Activated CD4-positive, alpha-beta T cell treated with anti-CD3 and anti-CD28 coated beads for 36 hours (primary cell): Measurements from ENCODE around the gene SDK1. TPM values are rescaled to one million over a fixed set of nuclear protein-coding genes. Genes with fewer than 3 reads are reported as not detected.
"Not testable (repeated sequence)": the region's sequence is repeated elsewhere in the genome, so short reads cannot be mapped to it uniquely, and the experiment has no call there.

Experiments
- ATAC-seq: fragments of 200-7000 bp; cut with Tn5 transposase; one replicate; pipeline ENCODE4 v1.10.0; 2021; ENCODE audit warnings: mild to moderate bottlenecking, moderate library complexity
- CTCF ChIA-PET: fragments of 350-600 bp; sonication (Branson Sonifier 250); formaldehyde crosslinking; loops from one replicate; lab custom pipeline; 2021; ENCODE audit warnings: antibody characterized with exemption; lab: Charles Lee
- POLR2A ChIA-PET: fragments of 350-600 bp; sonication (Branson Sonifier 250); formaldehyde crosslinking; loops from one replicate; lab custom pipeline; 2021; ENCODE audit warnings: antibody characterized with exemption, inconsistent platforms; lab: Charles Lee
- DNase-seq: peaks from one replicate; pipeline ENCODE4 v3.0.0-alpha.2; 2020
- H3K27ac Mint-ChIP-seq: one replicate; pipeline ENCODE4 v1.8.0; 2021; ENCODE audit warnings: mixed read lengths
- H3K27me3 Mint-ChIP-seq: one replicate; pipeline ENCODE4 v1.8.0; 2021; ENCODE audit warnings: mixed read lengths
- H3K36me3 Mint-ChIP-seq: one replicate; pipeline ENCODE4 v1.8.0; 2021; ENCODE audit warnings: low read depth, mixed read lengths
- H3K4me1 Mint-ChIP-seq: one replicate; pipeline ENCODE4 v1.8.0; 2021; ENCODE audit warnings: mixed read lengths
- H3K4me3 Mint-ChIP-seq: one replicate; pipeline ENCODE4 v1.8.0; 2021; ENCODE audit warnings: mild to moderate bottlenecking, moderate library complexity, mixed read lengths
- H3K9me3 Mint-ChIP-seq: one replicate; pipeline ENCODE4 v1.8.0; 2021; ENCODE audit warnings: low read depth, mixed read lengths
- intact Hi-C, 2 experiments: fragments of 100-400 bp; cut with DNase I in 1 of 2; cut with micrococcal nuclease in 1 of 2; formaldehyde crosslinking; loops; one replicate each; pipeline versions ENCODE4 v1.14.2 to v1.15.1; 2022 to 2024; cut with DNase I, micrococcal nuclease
- total RNA-seq, 2 experiments: library from RNA; stranded (reverse); gene quantifications; one replicate each; pipeline ENCODE4 v1.2.3, GENCODE V29; 2021

SDK1 gene
- total RNA-seq, 2 experiments from 2014 or later = 1.1 to 1.9 TPM

DNA sequence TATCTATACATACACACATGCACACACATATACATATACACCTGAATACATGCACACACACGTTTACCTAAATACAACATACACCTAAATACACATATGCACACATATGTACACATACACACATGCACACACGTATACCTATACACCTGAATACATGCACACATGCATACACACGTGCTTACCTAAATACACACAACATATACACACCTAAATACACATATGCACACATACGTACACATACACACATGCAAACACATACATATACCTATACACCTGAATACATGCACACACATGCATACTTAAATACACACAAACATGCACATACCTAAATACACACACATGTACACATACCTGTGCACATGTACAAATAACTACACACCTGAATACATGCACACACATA lies 947.2 kb downstream of the SDK1 start:
- ChIA-PET POLR2A (no interaction called here), CTCF (no interaction called here)
- intact Hi-C loops = no loop called here
- H3K9me3 Mint-ChIP-seq = peaks cover 5% of the 10 kb centered on the region
- ATAC-seq = no peak
- H3K27ac Mint-ChIP-seq = no peak overlapping the region
- no peak for DNase-seq
- no peaks in the 10 kb centered on the region for H3K36me3 Mint-ChIP-seq
- H3K4me3 Mint-ChIP-seq = no peak overlapping the region
- H3K27me3 Mint-ChIP-seq = no peaks in the 10 kb centered on the region
- no peaks in the 10 kb centered on the region for H3K4me1 Mint-ChIP-seq

DNA sequence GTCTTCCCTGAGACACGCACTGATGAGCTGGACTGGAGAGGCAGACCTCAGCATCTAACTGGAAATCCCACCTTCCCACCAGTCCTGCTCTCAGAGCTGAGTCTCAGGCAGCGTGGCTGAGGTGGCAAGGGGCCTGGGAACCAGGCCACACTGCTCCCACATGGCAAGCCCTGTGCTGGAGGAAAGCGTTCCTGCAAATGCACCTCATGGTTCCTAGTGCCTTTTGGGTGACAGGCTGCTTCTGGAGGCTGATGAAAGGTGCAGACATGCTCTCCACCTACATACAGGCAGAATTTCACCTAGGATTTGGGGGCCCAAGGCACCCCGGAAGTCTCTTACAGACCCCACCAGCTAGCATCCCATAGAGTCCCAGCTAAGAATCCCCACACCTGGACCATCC lies 948.2 kb downstream of the SDK1 start:
- Mint-ChIP-seq H3K36me3 (no peaks in the 10 kb centered on the region), H3K27ac (no peak overlapping the region), H3K4me1 (no peaks in the 10 kb centered on the region), H3K4me3 (no peak overlapping the region), H3K27me3 (no peaks in the 10 kb centered on the region), H3K9me3 (peaks cover 12% of the 10 kb centered on the region)
- intact Hi-C loops = no loop called here
- ChIA-PET CTCF (no interaction called here), POLR2A (no interaction called here)
- ATAC-seq (no peak), DNase-seq (no peak)

DNA sequence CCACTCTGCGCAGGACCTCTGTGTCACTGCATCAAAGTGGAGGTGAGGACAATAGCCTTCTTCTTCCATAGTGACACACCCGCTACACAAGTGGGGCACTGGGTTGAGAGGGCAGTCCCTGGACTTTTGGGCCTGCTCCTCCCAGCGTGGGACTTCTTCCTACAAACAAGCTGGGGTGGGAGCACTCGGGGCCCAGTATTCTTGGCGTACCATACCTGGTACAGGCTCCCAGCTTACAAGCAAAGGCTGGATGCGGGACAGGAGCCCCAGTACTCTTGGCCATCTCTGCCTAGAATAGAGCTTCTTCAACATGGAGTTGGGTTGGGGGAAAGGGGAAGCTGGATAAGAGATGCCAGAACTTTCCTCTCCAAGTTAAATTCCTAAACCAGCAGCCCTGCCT lies 954.3 kb downstream of the SDK1 start:
- CTCF ChIA-PET = no interaction called here
- H3K4me1 Mint-ChIP-seq = no peaks in the 10 kb centered on the region
- ATAC-seq = no peak
- peaks cover 12% of the 10 kb centered on the region for H3K9me3 Mint-ChIP-seq
- H3K36me3 Mint-ChIP-seq = no peaks in the 10 kb centered on the region
- POLR2A ChIA-PET = no interaction called here
- no peak overlapping the region for H3K4me3 Mint-ChIP-seq
- intact Hi-C loops = no loop called here
- no peaks in the 10 kb centered on the region for H3K27me3 Mint-ChIP-seq
- no peak overlapping the region for H3K27ac Mint-ChIP-seq
- no peak for DNase-seq

DNA sequence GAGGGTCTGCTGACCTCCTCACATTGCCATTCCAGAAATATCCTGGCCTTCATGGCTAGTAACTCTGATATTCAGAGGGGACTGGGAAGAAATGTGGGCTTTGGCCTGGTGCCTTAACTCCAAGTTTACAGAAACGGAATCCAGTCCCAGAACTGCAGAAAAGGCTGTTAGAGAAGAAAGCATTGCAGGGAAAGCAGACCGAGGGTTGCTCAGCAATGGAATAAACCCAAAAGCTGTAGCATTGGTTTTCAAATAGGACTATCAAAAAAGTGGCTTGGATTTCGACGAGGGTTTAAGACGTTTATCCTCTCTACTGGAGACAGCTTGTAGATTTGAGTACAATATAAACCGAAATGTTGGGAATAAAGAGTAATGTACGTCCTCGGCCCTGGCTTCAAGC lies 955.2 kb downstream of the SDK1 start:
- ChIA-PET CTCF (no interaction called here), POLR2A (no interaction called here)
- ATAC-seq = no peak
- H3K36me3 Mint-ChIP-seq = no peaks in the 10 kb centered on the region
- H3K9me3 Mint-ChIP-seq = peaks cover 12% of the 10 kb centered on the region
- no peak for DNase-seq
- no peaks in the 10 kb centered on the region for H3K27me3 Mint-ChIP-seq
- no peaks in the 10 kb centered on the region for H3K4me1 Mint-ChIP-seq
- no peak overlapping the region for H3K27ac Mint-ChIP-seq
- intact Hi-C loops = no loop called here
- no peak overlapping the region for H3K4me3 Mint-ChIP-seq

DNA sequence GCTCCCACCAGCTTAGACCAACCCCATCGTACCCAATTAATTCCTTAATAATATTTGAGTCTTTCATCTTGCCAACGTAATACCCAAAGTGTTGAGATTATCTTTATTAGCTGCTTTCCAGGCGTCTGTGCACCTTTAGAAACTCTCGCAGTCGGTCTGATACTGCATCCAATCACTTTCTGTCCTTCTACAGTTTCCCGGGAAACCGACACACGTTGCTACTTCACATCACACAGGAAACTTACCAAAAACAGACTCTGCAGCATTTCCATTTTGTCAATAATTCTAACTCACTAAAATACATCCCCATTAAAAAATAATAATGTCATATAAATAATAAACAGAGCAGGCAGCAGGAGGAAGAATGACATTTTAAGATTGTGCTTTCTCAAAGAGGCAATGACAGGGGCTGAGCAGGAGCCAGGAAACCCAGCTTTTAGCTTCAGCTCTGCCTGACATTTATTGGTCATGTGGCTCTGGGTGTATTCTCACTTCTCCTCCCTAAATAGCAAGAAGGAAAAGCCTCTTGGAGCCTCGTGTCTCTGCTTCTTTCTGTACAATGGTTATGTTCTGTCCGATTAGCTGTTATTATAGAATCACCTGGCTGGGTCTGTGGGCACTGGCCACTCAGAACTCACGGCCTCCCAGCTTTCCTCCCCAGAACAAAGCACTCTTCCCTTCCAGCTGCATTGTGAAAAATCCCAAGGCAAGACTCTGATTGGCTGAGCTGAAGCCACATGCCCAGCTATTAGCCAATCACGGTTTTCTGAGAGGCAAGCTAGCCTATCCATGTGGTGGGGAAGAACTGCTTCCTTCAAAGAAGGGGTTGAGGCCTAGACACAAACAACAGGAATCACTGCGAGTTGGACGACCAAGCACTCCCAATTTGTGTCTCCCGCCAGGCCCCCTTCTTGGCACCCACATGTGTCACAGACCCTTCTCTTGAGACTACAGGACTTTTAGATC lies 956.4 kb downstream of the SDK1 start:
- Mint-ChIP-seq H3K4me1 (no peaks in the 10 kb centered on the region), H3K27me3 (no peaks in the 10 kb centered on the region), H3K9me3 (peaks cover 9% of the 10 kb centered on the region), H3K27ac (no peak overlapping the region), H3K4me3 (no peak overlapping the region), H3K36me3 (no peaks in the 10 kb centered on the region)
- DNase-seq (no peak), ATAC-seq (no peak)
- ChIA-PET POLR2A (no interaction called here), CTCF (interaction anchor here (0.6 kb wide), 1 partner anchor 17 kb away, joined by 3 read pairs; no protein-coding TSS in a partner anchor)
- intact Hi-C loops = no loop called here

DNA sequence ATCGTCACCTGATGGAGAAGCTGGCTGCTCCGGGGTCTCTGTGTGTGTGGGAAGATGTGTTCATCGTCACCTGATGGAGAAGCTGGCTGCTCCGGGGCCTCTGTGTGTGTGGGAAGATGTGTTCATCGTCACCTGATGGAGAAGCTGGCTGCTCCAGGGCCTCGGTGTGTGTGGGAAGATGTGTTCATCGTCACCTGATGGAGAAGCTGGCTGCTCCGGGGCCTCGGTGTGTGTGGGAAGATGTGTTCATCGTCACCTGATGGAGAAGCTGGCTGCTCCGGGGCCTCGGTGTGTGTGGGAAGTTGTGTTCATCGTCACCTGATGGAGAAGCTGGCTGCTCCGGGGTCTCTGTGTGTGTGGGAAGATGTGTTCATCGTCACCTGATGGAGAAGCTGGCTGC lies 959.1 kb downstream of the SDK1 start:
- POLR2A ChIA-PET, H3K4me1 Mint-ChIP-seq, H3K27ac Mint-ChIP-seq, CTCF ChIA-PET, ATAC-seq, H3K4me3 Mint-ChIP-seq, intact Hi-C loops, DNase-seq, H3K9me3 Mint-ChIP-seq, H3K36me3 Mint-ChIP-seq, H3K27me3 Mint-ChIP-seq: not testable (repeated sequence)

DNA sequence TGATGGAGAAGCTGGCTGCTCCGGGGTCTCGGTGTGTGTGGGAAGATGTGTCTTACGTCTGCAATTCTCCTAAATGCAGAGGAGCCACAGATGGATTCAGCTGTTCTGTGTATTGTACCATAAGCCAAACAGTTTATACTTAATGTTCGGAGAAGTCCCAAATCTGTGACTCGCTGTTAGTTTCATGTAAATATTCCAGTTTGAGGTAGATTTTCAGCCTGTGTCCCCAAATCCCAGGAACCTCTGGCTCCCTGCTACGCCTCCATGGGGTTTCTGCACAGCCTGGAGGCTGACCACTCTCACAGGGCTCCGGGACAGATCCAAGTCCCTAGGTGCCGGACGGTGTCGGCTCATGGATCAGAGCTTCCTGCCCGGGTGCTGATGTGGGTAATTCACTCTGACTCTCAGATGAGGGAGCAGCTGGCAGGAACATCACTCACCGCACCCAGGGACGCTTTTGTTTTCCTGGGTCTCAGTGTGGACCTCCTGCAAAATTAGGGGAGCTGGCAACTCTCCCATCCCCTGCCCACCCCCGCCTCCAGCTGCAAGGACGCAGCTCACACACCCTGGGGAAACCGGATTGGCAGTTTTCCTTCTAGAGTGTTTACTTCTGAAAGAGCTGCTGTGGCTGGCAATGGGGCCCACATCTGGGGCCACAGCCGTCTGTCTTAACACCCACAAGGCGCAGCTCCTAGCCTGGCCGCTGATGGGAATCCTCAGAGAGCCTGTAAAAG lies 960.0 kb downstream of the SDK1 start:
- no peak overlapping the region for H3K27ac Mint-ChIP-seq
- no peaks in the 10 kb centered on the region for H3K4me1 Mint-ChIP-seq
- no peaks in the 10 kb centered on the region for H3K36me3 Mint-ChIP-seq
- H3K4me3 Mint-ChIP-seq = no peak overlapping the region
- ChIA-PET CTCF (interaction anchor here (0.6 kb wide), 1 partner anchor 22 kb away, joined by 5 read pairs; no protein-coding TSS in a partner anchor), POLR2A (no interaction called here)
- ATAC-seq (no peak), DNase-seq (no peak)
- intact Hi-C loops = no loop called here
- no peaks in the 10 kb centered on the region for H3K9me3 Mint-ChIP-seq
- peaks cover 1% of the 10 kb centered on the region for H3K27me3 Mint-ChIP-seq

DNA sequence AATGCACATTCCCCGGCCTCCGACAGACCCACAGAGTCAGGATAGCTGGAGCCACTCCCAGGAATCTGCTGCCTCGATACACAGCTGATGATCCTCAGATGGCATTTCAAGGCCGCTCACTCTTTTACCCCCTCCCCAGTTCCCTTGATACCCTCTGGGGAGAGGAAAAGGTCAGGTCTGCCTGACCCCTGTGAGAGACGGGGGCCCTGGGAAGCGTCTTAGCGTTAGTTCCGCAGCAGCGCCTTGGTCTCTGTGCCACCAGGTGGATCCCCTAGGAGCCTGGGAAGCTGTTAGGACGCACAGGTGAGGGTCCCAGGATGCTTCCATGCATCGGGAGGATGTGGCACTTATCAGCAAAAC lies 960.5 kb downstream of the SDK1 start:
- DNase-seq (no peak), ATAC-seq (no peak)
- intact Hi-C loops = no loop called here
- Mint-ChIP-seq H3K36me3 (no peaks in the 10 kb centered on the region), H3K27me3 (peaks cover 1% of the 10 kb centered on the region), H3K4me1 (no peaks in the 10 kb centered on the region), H3K27ac (no peak overlapping the region), H3K9me3 (no peaks in the 10 kb centered on the region), H3K4me3 (no peak overlapping the region)
- ChIA-PET POLR2A (no interaction called here), CTCF (interaction anchor here (0.6 kb wide), 1 partner anchor 21 kb away, joined by 5 read pairs; no protein-coding TSS in a partner anchor)

DNA sequence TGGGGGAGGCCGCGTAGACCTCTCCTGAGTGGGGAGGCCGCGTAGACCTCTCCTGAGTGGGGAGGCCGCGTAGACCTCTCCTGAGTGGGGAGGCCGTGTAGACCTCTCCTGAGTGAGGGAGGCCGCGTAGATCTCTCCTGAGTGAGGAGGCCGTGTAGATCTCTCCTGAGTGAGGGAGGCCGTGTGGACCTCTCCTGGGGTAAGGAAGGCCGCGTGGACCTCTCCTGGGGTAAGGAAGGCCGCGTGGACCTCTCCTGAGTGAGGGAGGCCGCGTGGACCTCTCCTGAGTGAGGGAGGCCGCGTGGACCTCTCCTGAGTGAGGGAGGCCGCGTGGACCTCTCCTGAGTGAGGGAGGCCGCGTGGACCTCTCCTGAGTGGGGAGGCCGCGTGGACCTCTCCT lies 963.2 kb downstream of the SDK1 start:
- POLR2A ChIA-PET, H3K36me3 Mint-ChIP-seq: not testable (repeated sequence)

DNA sequence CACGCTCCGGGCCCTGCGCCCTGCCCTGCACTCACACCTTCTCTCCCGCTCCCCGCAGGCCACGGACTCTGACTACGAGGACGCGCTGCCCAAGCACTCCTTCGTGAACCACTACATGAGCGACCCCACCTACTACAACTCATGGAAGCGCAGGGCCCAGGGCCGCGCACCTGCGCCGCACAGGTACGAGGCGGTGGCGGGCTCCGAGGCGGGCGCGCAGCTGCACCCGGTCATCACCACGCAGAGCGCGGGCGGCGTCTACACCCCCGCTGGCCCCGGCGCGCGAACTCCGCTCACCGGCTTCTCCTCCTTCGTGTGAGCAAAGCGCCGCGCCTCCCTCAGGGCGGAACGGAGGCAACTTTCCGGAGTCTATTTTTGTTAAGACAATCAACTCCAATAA lies 964.0 kb downstream of the SDK1 start:
- no peak for ATAC-seq
- Mint-ChIP-seq H3K4me1 (no peaks in the 10 kb centered on the region), H3K27ac (no peak overlapping the region), H3K9me3 (no peaks in the 10 kb centered on the region), H3K4me3 (no peak overlapping the region), H3K27me3 (peaks cover 1% of the 10 kb centered on the region), H3K36me3 (no peaks in the 10 kb centered on the region)
- CTCF ChIA-PET = no interaction called here
- DNase-seq = peak; percentile 17
- intact Hi-C loops = no loop called here
- POLR2A ChIA-PET = no interaction called here

More for the DNA sequence above, 963.2 kb downstream of the SDK1 start:
- intact Hi-C loops, ATAC-seq, H3K27me3 Mint-ChIP-seq, DNase-seq, CTCF ChIA-PET, H3K27ac Mint-ChIP-seq, H3K9me3 Mint-ChIP-seq, H3K4me1 Mint-ChIP-seq, H3K4me3 Mint-ChIP-seq: not testable (repeated sequence)

DNA sequence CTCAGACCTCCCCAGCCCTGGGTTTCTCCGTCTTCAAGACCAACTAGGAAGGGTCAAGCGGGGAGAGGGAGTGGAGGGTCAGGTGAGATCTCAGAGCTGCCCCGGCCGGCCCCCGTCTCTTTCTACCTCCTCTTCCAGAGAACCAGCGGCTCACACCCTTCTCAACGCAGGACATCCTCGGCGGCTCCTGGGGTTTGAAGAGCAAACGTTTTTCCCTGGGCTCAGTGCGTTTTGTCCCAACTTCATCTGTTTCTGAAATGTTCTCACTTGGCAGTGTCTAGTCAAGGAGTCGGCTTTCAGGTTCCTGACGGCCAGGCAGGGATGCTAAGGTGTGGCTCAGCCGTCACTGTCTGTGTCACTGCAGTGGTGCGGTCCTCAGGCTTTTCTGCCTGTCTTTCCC lies 964.6 kb downstream of the SDK1 start:
- no peak for ATAC-seq
- ChIA-PET CTCF (no interaction called here), POLR2A (no interaction called here)
- no peak overlapping the region for H3K27ac Mint-ChIP-seq
- no peaks in the 10 kb centered on the region for H3K36me3 Mint-ChIP-seq
- no peaks in the 10 kb centered on the region for H3K4me1 Mint-ChIP-seq
- intact Hi-C loops = no loop called here
- DNase-seq = no peak
- no peaks in the 10 kb centered on the region for H3K9me3 Mint-ChIP-seq
- no peak overlapping the region for H3K4me3 Mint-ChIP-seq
- H3K27me3 Mint-ChIP-seq = peaks cover 1% of the 10 kb centered on the region
